Activated CD8-positive, alpha-beta memory T cell treated with anti-CD3 and anti-CD28 coated beads, Interleukin-2, amount 50 U/mL, for 4 hours (primary cell): ENCODE data around the gene ARL5C.

Experiments used
- DNase-seq: peaks from one replicate; pipeline ENCODE4 v3.0.0-alpha.2; 2020

ARL5C gene

GRCh38 chr17:39165841-39166349 lies at the start of gene ARL5C:
Gene ARL5C (minus strand): TSS chr17:39166161. CDS start chr17:39165760, 401 bp downstream.
- no peak for DNase-seq

- no peak for DNase-seq
Observed at GRCh38 chr17:39213852-39214251, 47.9 kb upstream of the ARL5C start.

- no peak for DNase-seq
Observed at GRCh38 chr17:39212841-39213480, 47.0 kb upstream of the ARL5C start.

GRCh38 chr17:39212195-39212810 lies 46.3 kb upstream of the ARL5C start:
- no peak for DNase-seq

GRCh38 chr17:39210093-39210434 lies 44.1 kb upstream of the ARL5C start:
- no peak for DNase-seq

GRCh38 chr17:39209317-39210092 lies 43.5 kb upstream of the ARL5C start:
- DNase-seq = peak; percentile 90

- DNase-seq = no peak
Observed at GRCh38 chr17:39208893-39209292, 42.9 kb upstream of the ARL5C start.

- DNase-seq = peak; percentile 55
Observed at GRCh38 chr17:39208136-39208535, 42.2 kb upstream of the ARL5C start.

- DNase-seq = no peak
Observed at GRCh38 chr17:39205112-39205526, 39.2 kb upstream of the ARL5C start.

GRCh38 chr17:39204245-39204644 lies 38.3 kb upstream of the ARL5C start:
- no peak for DNase-seq

- DNase-seq = no peak
Observed at GRCh38 chr17:39200957-39201510, 35.1 kb upstream of the ARL5C start.

- peak; percentile 79 for DNase-seq
Observed at GRCh38 chr17:39200070-39200879, 34.3 kb upstream of the ARL5C start, which contains the start of gene RPL19. Gene RPL19 (plus strand): TSS chr17:39200283. CDS start chr17:39200345, 62 bp downstream.

- peak; percentile 83 for DNase-seq
Observed at GRCh38 chr17:39199820-39200069, 33.8 kb upstream of the ARL5C start.

- no peak for DNase-seq
Observed at GRCh38 chr17:39198186-39198566, 32.2 kb upstream of the ARL5C start.

GRCh38 chr17:39197380-39198185 lies 31.6 kb upstream of the ARL5C start, which contains the start of gene CACNB1:
Gene CACNB1 (minus strand): TSS chr17:39197669. CDS start chr17:39197495, 174 bp downstream.
- DNase-seq = peak; percentile 66

GRCh38 chr17:39196808-39197291 lies 30.9 kb upstream of the ARL5C start:
- DNase-seq = peak; percentile 30

- no peak for DNase-seq
Observed at GRCh38 chr17:39196241-39196807, 30.4 kb upstream of the ARL5C start.

- no peak for DNase-seq
Observed at GRCh38 chr17:39195568-39196160, 29.7 kb upstream of the ARL5C start.

GRCh38 chr17:39194985-39195524 lies 29.1 kb upstream of the ARL5C start:
- no peak for DNase-seq
